Measurements from ENCODE around the gene LLGL2.

The LLGL2 gene

GRCh38 chr17:75549246-75550138, 24.0 kb downstream of the LLGL2 start:
- Histone ChIP-seq H3K9ac (ENCODE audit: low read depth in 1 of 2, low read length in 2 of 2) (peak overlapping the region; percentile 86 to 87), H3K36me3 (ENCODE audit: control insufficient read depth in 2 of 2, insufficient read depth in 2 of 2, low read length in 2 of 2) (peaks cover 16 to 27% of the 10 kb centered on the region in 2 donors), H3K27ac (ENCODE audit: low read depth in 2 of 2, low read length in 2 of 2) (peak overlapping the region; percentile 98 to 99), H3K4me3 (ENCODE audit: low read length in 2 of 2) (peak overlapping the region; percentile 26 to 34), H3K4me1 (ENCODE audit: control insufficient read depth in 2 of 2, insufficient read depth in 2 of 2, low read length in 2 of 2) (peaks cover 29 to 53% of the 10 kb centered on the region in 2 donors), H3K9me3 (ENCODE audit: control insufficient read depth in 2 of 2, low read length in 2 of 2) (no peaks in the 10 kb centered on the region), H3K27me3 (ENCODE audit: control insufficient read depth in 2 of 2, insufficient read depth in 2 of 2, low read length in 2 of 2) (no peaks in the 10 kb centered on the region)

- no peak overlapping the region for H3K4me3 ChIP-seq (ENCODE audit: low read length in 2 of 2)
- H3K27ac ChIP-seq (ENCODE audit: low read depth in 2 of 2, low read length in 2 of 2): peak overlapping the region; percentile 98 to 99
- H3K4me1 ChIP-seq (ENCODE audit: control insufficient read depth in 2 of 2, insufficient read depth in 2 of 2, low read length in 2 of 2): peaks cover 29 to 50% of the 10 kb centered on the region in 2 donors
- no peaks in the 10 kb centered on the region for H3K9me3 ChIP-seq (ENCODE audit: control insufficient read depth in 2 of 2, low read length in 2 of 2)
- no peaks in the 10 kb centered on the region for H3K27me3 ChIP-seq (ENCODE audit: control insufficient read depth in 2 of 2, insufficient read depth in 2 of 2, low read length in 2 of 2)
- H3K36me3 ChIP-seq (ENCODE audit: control insufficient read depth in 2 of 2, insufficient read depth in 2 of 2, low read length in 2 of 2): peaks cover 14 to 24% of the 10 kb centered on the region in 2 donors
- H3K9ac ChIP-seq (ENCODE audit: low read depth in 1 of 2, low read length in 2 of 2): peak overlapping the region; percentile 47 to 86
Observed at GRCh38 chr17:75550139-75550465, 24.6 kb downstream of the LLGL2 start.

- H3K4me3 ChIP-seq (ENCODE audit: low read length in 2 of 2): no peak overlapping the region
- peaks cover 11 to 16% of the 10 kb centered on the region in 2 donors for H3K36me3 ChIP-seq (ENCODE audit: control insufficient read depth in 2 of 2, insufficient read depth in 2 of 2, low read length in 2 of 2)
- H3K27ac ChIP-seq (ENCODE audit: low read depth in 2 of 2, low read length in 2 of 2): peak overlapping the region; percentile 98 to 99
- peak overlapping the region in 1 of 2 donors; percentile 28 for H3K9ac ChIP-seq (ENCODE audit: low read depth in 1 of 2, low read length in 2 of 2)
- no peaks in the 10 kb centered on the region for H3K9me3 ChIP-seq (ENCODE audit: control insufficient read depth in 2 of 2, low read length in 2 of 2)
- no peaks in the 10 kb centered on the region for H3K27me3 ChIP-seq (ENCODE audit: control insufficient read depth in 2 of 2, insufficient read depth in 2 of 2, low read length in 2 of 2)
- peaks cover 36 to 56% of the 10 kb centered on the region in 2 donors for H3K4me1 ChIP-seq (ENCODE audit: control insufficient read depth in 2 of 2, insufficient read depth in 2 of 2, low read length in 2 of 2)
Observed at GRCh38 chr17:75551266-75551665, 25.8 kb downstream of the LLGL2 start.

- H3K27ac ChIP-seq (ENCODE audit: low read depth in 2 of 2, low read length in 2 of 2): peak overlapping the region in 1 of 2 donors; percentile 34
- peaks cover 37 to 59% of the 10 kb centered on the region in 2 donors for H3K4me1 ChIP-seq (ENCODE audit: control insufficient read depth in 2 of 2, insufficient read depth in 2 of 2, low read length in 2 of 2)
- H3K4me3 ChIP-seq (ENCODE audit: low read length in 2 of 2): no peak overlapping the region
- no peaks in the 10 kb centered on the region for H3K27me3 ChIP-seq (ENCODE audit: control insufficient read depth in 2 of 2, insufficient read depth in 2 of 2, low read length in 2 of 2)
- H3K36me3 ChIP-seq (ENCODE audit: control insufficient read depth in 2 of 2, insufficient read depth in 2 of 2, low read length in 2 of 2): peaks cover 6 to 14% of the 10 kb centered on the region in 2 donors
- no peak overlapping the region for H3K9ac ChIP-seq (ENCODE audit: low read depth in 1 of 2, low read length in 2 of 2)
- H3K9me3 ChIP-seq (ENCODE audit: control insufficient read depth in 2 of 2, low read length in 2 of 2): no peaks in the 10 kb centered on the region
Observed at GRCh38 chr17:75552425-75553294, 27.2 kb downstream of the LLGL2 start.

- Histone ChIP-seq H3K4me3 (ENCODE audit: low read length in 2 of 2) (no peak overlapping the region), H3K27me3 (ENCODE audit: control insufficient read depth in 2 of 2, insufficient read depth in 2 of 2, low read length in 2 of 2) (no peaks in the 10 kb centered on the region), H3K4me1 (ENCODE audit: control insufficient read depth in 2 of 2, insufficient read depth in 2 of 2, low read length in 2 of 2) (peaks cover 45 to 62% of the 10 kb centered on the region in 2 donors), H3K9me3 (ENCODE audit: control insufficient read depth in 2 of 2, low read length in 2 of 2) (no peaks in the 10 kb centered on the region), H3K36me3 (ENCODE audit: control insufficient read depth in 2 of 2, insufficient read depth in 2 of 2, low read length in 2 of 2) (peaks cover 10 to 21% of the 10 kb centered on the region in 2 donors), H3K27ac (ENCODE audit: low read depth in 2 of 2, low read length in 2 of 2) (peak overlapping the region in 1 of 2 donors; percentile 34), H3K9ac (ENCODE audit: low read depth in 1 of 2, low read length in 2 of 2) (no peak overlapping the region)
Observed at GRCh38 chr17:75553295-75554110, 28.0 kb downstream of the LLGL2 start.

GRCh38 chr17:75555679-75556153, 30.2 kb downstream of the LLGL2 start:
- Histone ChIP-seq H3K9me3 (ENCODE audit: control insufficient read depth in 2 of 2, low read length in 2 of 2) (no peaks in the 10 kb centered on the region), H3K36me3 (ENCODE audit: control insufficient read depth in 2 of 2, insufficient read depth in 2 of 2, low read length in 2 of 2) (peaks cover 22 to 30% of the 10 kb centered on the region in 2 donors), H3K4me3 (ENCODE audit: low read length in 2 of 2) (no peak overlapping the region), H3K9ac (ENCODE audit: low read depth in 1 of 2, low read length in 2 of 2) (peak overlapping the region in 1 of 2 donors; percentile 59), H3K27me3 (ENCODE audit: control insufficient read depth in 2 of 2, insufficient read depth in 2 of 2, low read length in 2 of 2) (no peaks in the 10 kb centered on the region), H3K27ac (ENCODE audit: low read depth in 2 of 2, low read length in 2 of 2) (peak overlapping the region; percentile 63 to 87), H3K4me1 (ENCODE audit: control insufficient read depth in 2 of 2, insufficient read depth in 2 of 2, low read length in 2 of 2) (peaks cover 29 to 42% of the 10 kb centered on the region in 2 donors)

GRCh38 chr17:75557075-75557851, 31.8 kb downstream of the LLGL2 start:
- Histone ChIP-seq H3K9me3 (ENCODE audit: control insufficient read depth in 2 of 2, low read length in 2 of 2) (no peaks in the 10 kb centered on the region), H3K27ac (ENCODE audit: low read depth in 2 of 2, low read length in 2 of 2) (peak overlapping the region; percentile 83 to 87), H3K4me1 (ENCODE audit: control insufficient read depth in 2 of 2, insufficient read depth in 2 of 2, low read length in 2 of 2) (peaks cover 25 to 36% of the 10 kb centered on the region in 2 donors), H3K36me3 (ENCODE audit: control insufficient read depth in 2 of 2, insufficient read depth in 2 of 2, low read length in 2 of 2) (peaks cover 25 to 29% of the 10 kb centered on the region in 2 donors), H3K27me3 (ENCODE audit: control insufficient read depth in 2 of 2, insufficient read depth in 2 of 2, low read length in 2 of 2) (no peaks in the 10 kb centered on the region), H3K9ac (ENCODE audit: low read depth in 1 of 2, low read length in 2 of 2) (peak overlapping the region; percentile 47 to 66), H3K4me3 (ENCODE audit: low read length in 2 of 2) (peak overlapping the region in 1 of 2 donors; percentile 26)

- Histone ChIP-seq H3K4me3 (ENCODE audit: low read length in 2 of 2) (peak overlapping the region in 1 of 2 donors; percentile 26), H3K9me3 (ENCODE audit: control insufficient read depth in 2 of 2, low read length in 2 of 2) (no peaks in the 10 kb centered on the region), H3K27ac (ENCODE audit: low read depth in 2 of 2, low read length in 2 of 2) (peak overlapping the region; percentile 83 to 87), H3K9ac (ENCODE audit: low read depth in 1 of 2, low read length in 2 of 2) (peak overlapping the region; percentile 47 to 66), H3K27me3 (ENCODE audit: control insufficient read depth in 2 of 2, insufficient read depth in 2 of 2, low read length in 2 of 2) (no peaks in the 10 kb centered on the region), H3K4me1 (ENCODE audit: control insufficient read depth in 2 of 2, insufficient read depth in 2 of 2, low read length in 2 of 2) (peaks cover 22 to 36% of the 10 kb centered on the region in 2 donors), H3K36me3 (ENCODE audit: control insufficient read depth in 2 of 2, insufficient read depth in 2 of 2, low read length in 2 of 2) (peaks cover 22 to 35% of the 10 kb centered on the region in 2 donors)
Observed at GRCh38 chr17:75557852-75558665, 32.6 kb downstream of the LLGL2 start.

All from mucosa of rectum (tissue), 2 donors.